NCI-H2196 (cell line): ENCODE measurements around the gene HSPBAP1.
"Not testable (repeated sequence)": the region's sequence is repeated elsewhere in the genome, so short reads cannot be mapped to it uniquely, and the experiment has no call there.

Experiments used
- DNase-seq: peaks from one replicate; lab custom pipeline; 2025; ENCODE audit not compliant: unreplicated experiment; lab: John Stamatoyannopoulos, UW

The HSPBAP1 gene

GRCh38 chr3:122785231-122785630 lies 8.4 kb downstream of the HSPBAP1 start:
- DNase-seq: no peak

GRCh38 chr3:122784436-122784835 lies 9.2 kb downstream of the HSPBAP1 start:
- no peak for DNase-seq

- DNase-seq: no peak
Observed at GRCh38 chr3:122782804-122783203, 10.8 kb downstream of the HSPBAP1 start.

GRCh38 chr3:122777563-122777962 lies 16.1 kb downstream of the HSPBAP1 start:
- DNase-seq: no peak

DNA sequence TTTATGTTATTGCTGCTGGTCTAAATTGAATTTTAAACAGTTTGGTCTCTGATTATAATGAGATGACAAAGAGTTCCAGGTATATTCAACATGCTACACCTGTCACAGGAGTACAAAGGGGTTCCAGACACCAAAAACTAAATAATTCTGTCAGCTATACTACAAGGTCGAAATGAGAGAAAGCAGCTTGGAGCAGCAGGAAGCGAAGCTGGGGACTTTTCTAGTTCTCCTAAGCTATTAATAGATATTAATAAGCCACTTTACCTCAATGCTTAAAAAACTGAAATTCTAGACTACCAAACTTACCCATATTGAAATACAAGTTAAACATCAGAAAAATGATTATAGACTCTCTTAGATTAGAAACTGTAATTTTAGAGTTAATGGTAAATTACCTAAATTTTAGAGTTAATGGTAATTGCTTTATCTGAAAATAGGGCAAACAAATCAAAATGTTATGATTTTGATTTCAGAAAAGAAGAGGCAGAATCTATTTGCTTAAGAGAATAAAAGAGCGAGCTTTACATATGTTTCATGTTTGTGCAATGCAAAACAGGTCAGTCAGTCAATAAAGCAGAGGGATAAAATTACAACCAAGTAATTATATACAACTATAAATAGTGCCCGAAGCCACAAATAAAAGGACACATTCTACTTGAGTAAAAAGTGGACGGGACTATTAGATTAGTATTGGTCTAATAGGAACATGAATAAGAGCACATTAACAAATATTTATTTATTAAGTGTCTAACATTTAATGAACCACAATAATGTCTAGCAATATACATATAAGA lies 16.8 kb downstream of the HSPBAP1 start:
- no peak for DNase-seq

- DNase-seq: no peak
Observed at GRCh38 chr3:122774564-122774963, 19.1 kb downstream of the HSPBAP1 start.

GRCh38 chr3:122773944-122774509 lies 19.6 kb downstream of the HSPBAP1 start:
- no peak for DNase-seq

DNA sequence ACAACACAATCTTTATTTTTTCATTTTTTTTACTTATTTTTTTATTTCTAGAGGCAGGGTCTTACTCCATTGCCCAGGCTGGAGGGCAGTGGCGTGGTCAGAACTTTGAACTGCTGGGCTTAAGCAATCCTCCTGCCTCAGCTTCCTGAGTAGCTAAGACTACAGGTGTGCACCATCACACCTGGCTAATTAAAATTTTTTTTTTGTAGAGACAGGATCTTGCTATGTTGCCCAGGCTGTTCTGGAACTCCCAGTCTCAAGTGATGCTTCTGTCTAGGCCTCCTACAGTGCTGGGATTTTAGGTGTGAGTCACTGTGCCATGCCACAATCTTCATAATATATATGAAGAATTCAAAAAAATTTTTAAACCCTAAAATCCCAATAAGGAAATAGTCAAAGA lies 20.8 kb downstream of the HSPBAP1 start:
- DNase-seq: no peak

DNA sequence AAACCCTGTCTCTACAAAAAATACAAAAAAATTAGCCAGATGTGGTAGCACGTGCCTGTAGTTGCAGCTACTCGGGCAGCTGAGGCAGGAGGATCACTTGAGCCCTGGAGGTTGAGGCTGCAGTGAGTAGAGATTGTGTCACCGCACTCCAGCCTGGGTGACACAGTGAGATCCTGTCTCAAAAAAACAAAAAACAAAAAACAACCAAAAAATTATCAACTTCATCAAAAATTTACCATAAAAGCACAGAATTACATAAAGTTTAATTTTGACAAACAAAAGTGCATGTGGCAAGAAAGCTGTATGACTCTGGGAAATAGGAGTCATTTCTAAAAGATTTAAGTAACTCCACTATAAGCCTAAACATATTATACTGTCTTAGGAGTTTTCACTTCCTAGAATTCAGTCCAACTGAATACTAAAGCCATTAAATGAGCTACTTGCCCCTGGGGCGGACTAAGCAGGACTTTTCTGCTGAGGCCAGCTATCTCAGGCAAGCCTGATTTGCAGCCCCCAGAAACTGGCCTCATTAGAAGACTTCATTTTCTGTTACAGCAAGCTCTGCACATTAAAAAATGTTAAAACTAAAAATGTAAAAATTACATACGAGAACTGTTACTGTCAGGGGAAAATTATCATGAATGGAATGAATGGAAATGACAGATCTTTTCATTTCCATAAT lies 23.0 kb downstream of the HSPBAP1 start:
- DNase-seq: no peak

GRCh38 chr3:122767540-122768372 lies 25.9 kb downstream of the HSPBAP1 start:
- no peak for DNase-seq

DNA sequence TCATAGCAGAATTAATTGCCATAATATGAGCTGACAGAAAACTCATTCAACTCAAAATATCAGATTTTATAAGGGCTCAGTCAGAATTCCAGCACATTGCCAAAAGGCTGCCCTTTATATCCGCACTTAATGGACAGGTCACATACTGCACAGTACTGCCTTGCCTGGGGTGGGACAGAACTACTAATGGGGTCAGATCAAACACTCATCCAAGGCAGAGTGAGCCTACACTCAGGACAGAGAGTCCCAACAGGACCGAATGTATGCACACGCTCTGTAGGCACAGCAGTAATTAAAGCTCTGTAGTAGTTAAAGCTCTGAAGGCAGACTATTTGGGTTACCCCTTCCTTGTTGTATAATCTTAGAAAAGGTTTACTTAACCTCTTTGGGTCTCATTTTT lies 27.2 kb downstream of the HSPBAP1 start:
- no peak for DNase-seq

GRCh38 chr3:122760453-122761271 lies 33.0 kb downstream of the HSPBAP1 start:
- no peak for DNase-seq

DNA sequence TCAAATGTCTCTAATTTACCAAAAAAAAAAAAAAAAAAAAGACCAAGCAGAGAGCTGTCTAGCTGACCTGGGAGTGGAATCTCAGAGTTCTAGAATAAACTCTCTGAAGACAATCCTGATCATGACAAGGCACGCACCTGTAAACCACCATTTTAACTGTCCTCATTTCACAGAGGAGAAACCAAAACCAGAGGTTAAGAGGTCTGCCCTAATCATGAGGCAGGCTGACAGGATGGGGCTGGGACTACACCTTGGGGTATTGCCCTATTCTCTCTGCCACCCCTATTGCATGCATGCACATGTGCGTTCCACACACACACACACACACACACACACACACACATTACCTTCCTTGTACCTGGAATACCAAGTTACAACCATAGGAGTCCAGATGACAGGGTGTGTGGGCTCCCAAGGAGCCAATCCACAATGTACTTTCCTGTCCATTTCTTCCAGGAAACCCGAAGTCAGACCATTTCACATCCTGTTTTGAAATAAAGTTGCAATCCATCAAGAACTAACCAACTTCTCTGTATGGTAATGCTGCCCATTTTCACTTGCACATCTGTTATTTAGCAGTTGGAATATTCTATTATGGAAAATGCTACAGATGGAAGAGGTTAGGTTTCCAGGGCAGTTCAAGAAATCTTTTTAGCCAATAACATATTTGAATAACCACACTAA lies 34.6 kb downstream of the HSPBAP1 start:
- no peak for DNase-seq

GRCh38 chr3:122755491-122755890 lies 38.1 kb downstream of the HSPBAP1 start:
- no peak for DNase-seq

DNA sequence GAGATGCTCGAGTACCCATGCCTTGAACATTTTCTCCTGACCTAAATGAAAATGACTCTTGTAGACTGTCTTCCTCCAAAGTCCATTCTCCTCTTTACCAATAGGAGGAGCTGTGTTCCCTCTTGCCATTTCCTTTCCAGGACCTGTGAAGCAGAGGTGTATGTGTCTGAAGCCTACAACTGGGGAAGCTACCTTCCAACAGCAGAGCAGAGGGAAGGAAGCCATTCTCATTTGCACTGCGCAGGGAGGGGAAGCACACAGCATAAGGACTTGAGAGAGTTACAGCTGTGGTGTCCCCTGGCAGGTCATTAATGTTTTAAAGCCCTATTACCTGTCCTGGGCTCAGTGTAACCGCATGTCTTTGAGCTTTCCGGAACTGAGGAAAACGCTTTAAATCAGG lies 38.7 kb downstream of the HSPBAP1 start:
- no peak for DNase-seq

DNA sequence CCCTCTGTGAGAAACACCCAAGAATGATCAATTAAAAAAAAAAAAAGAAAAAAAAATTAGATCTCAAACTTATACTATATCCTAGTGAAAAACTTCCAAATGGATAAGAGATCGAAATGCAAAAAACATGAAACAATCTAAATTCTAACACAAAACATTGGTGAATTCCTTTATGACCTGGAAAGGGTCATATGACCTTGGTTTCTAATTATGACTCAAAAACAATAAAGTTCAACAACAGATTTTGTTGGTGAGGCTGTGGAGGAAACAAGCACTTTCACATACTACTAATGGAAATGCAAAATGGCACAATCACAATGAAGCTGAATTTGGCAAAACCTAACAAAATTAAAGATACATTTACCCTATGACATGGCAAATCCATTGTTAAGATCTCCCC lies 45.3 kb downstream of the HSPBAP1 start:
- no peak for DNase-seq

DNA sequence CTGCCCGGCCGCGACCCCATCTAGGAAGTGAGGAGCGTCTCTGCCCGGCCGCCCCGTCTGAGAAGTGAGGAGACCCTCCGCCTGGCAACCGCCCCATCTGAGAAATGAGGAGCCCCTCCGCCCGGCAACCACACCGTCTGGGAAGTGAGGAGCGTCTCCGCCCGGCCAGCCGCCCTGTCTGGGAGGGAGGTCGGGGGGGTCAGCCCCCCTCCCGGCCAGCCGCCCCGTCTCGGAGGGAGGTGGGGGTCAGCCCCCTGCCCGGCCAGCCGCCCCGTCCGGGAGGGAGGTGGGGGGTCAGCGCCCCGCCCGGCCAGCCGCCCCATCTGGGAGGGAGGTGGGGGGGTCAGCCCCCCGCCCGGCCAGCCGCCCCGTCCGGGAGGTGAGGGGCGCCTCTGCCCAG lies 46.3 kb downstream of the HSPBAP1 start:
- DNase-seq: not testable (repeated sequence)

- DNase-seq: no peak
Observed at GRCh38 chr3:122745369-122746021, 48.1 kb downstream of the HSPBAP1 start.

DNA sequence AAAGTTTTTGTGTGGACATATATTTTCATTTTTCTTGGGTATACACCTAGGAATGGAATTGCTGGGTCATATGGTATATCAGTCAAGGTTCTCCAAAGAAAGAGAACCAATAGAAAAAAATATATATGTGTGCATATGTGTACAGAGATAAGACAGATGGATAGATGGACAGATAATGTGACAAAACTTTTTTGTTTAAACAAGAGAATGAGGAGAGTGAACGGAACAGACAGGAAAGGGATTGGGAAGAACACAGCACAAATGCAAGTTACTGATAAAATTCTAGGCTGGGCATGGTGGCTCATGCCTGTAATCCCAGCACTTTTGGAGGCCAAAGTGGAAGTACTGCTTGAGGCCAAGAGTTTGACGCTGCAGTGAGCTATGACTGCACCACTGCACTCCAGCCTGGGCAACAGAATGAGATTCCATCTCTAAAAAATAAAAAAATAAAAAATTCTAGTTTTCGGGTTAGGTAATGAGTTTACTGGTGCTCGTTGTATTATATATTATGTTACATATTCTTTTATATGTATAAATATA lies 50.0 kb downstream of the HSPBAP1 start:
- no peak for DNase-seq
